PC-9 (cell line): ENCODE results near the gene GRID2. TPM values are rescaled to one million over a fixed set of nuclear protein-coding genes. Genes with fewer than 3 reads are reported as not detected.
"Not testable (repeated sequence)": the region's sequence is repeated elsewhere in the genome, so short reads cannot be mapped to it uniquely, and the experiment has no call there.

Source experiments
- BruUV-seq: library from RNA; stranded (reverse); fragments of 400-500 nt; replicated peaks from 2 replicates; lab custom pipeline; 2021; lab: Mats Ljungman, UMichigan
- CTCF ChIA-PET: fragments of 300-600 bp; sonication (Branson Sonifier 250); formaldehyde crosslinking; loops from one replicate; lab custom pipeline; 2022; ENCODE audit warnings: antibody characterized with exemption; lab: Charles Lee
- POLR2A ChIA-PET: fragments of 300-600 bp; sonication (Branson Sonifier 250); formaldehyde crosslinking; loops from one replicate; lab custom pipeline; 2022; ENCODE audit warnings: antibody characterized with exemption; ENCODE audit not compliant: unreplicated experiment; lab: Charles Lee
- DNase-seq, 2 experiments: peaks; one replicate each; pipeline versions ENCODE4 v3.0.0 to v3.0.0-alpha.2; 2015 to 2022; ENCODE audit warnings: mixed read lengths in 1 of 2
- H2AFZ ChIP-seq: fragments of 200-600 bp; sonication (generic); 2 replicates; pipeline ENCODE4 v1.8.1; 2017; ENCODE audit warnings: antibody characterized with exemption
- H3F3A ChIP-seq: fragments of 200-600 bp; sonication (generic); 2 replicates; pipeline ENCODE4 v1.8.1; 2017; ENCODE audit warnings: antibody characterized with exemption, mild to moderate bottlenecking, low read depth; ENCODE audit not compliant: insufficient read depth
- H3K27ac ChIP-seq: fragments of 200-600 bp; sonication (generic); 2 replicates; pipeline ENCODE4 v1.6.1; 2016; ENCODE audit warnings: mixed run types
- H3K27me3 ChIP-seq: fragments of 200-600 bp; sonication (generic); 2 replicates; pipeline ENCODE4 v1.6.1; 2016; ENCODE audit warnings: low read depth, mixed run types; ENCODE audit not compliant: insufficient read depth
- H3K36me3 ChIP-seq: fragments of 200-600 bp; sonication (generic); 2 replicates; pipeline ENCODE4 v1.6.1; 2016; ENCODE audit warnings: low read depth, mixed run types
- H3K4me1 ChIP-seq: fragments of 200-600 bp; sonication (generic); replicated peaks from 2 replicates; pipeline ENCODE4 v1.6.1; 2016; ENCODE audit warnings: mixed run types; ENCODE audit not compliant: insufficient read depth
- H3K4me2 ChIP-seq: fragments of 200-600 bp; sonication (generic); 2 replicates; pipeline ENCODE4 v1.6.1; 2017; ENCODE audit warnings: mixed run types
- H3K4me3 ChIP-seq: fragments of 200-600 bp; sonication (generic); 2 replicates; pipeline ENCODE4 v1.6.1; 2016; ENCODE audit warnings: mixed run types
- H3K79me2 ChIP-seq: fragments of 200-600 bp; sonication (generic); 2 replicates; pipeline ENCODE4 v1.6.1; 2017; ENCODE audit warnings: low read depth, mixed run types
- H3K9me2 ChIP-seq: fragments of 200-600 bp; sonication (generic); 2 replicates; pipeline ENCODE4 v1.8.1; 2017; ENCODE audit warnings: mild to moderate bottlenecking; ENCODE audit not compliant: insufficient read depth
- H3K9me3 ChIP-seq: fragments of 200-600 bp; sonication (generic); 2 replicates; pipeline ENCODE4 v1.8.1; 2016; ENCODE audit warnings: low read depth; ENCODE audit not compliant: insufficient read depth
- H4K20me1 ChIP-seq: fragments of 200-600 bp; sonication (generic); 2 replicates; pipeline ENCODE4 v1.8.1; 2017; ENCODE audit not compliant: insufficient read depth
- CTCF ChIP-seq: fragments of 200-600 bp; sonication (generic); conservative IDR thresholded peaks from 2 replicates; pipeline ENCODE4 v1.6.1; 2017; ENCODE audit warnings: mixed run types, antibody characterized with exemption, mild to moderate bottlenecking, moderate library complexity
- EZH2 ChIP-seq: fragments of 200-600 bp; sonication (generic); IDR thresholded peaks from 2 replicates; pipeline ENCODE4 v1.8.0; 2017; ENCODE audit warnings: antibody characterized with exemption, low read depth
- intact Hi-C: fragments of 100-400 bp; cut with micrococcal nuclease; formaldehyde crosslinking; loops from one replicate; pipeline ENCODE4 v1.10.0; 2022; ENCODE audit not compliant: unreplicated experiment
- total RNA-seq: library from RNA; stranded (reverse); gene quantifications from 2 replicates; pipeline ENCODE4 v1.2.3, GENCODE V29; 2021

The GRID2 gene
- total RNA-seq, 1 experiment from 2014 or later: not detected

GRCh38 chr4:93355411-93355810, 1051.6 kb downstream of the GRID2 start:
- no peak overlapping the region for H3K4me3 ChIP-seq
- no peak overlapping the region for H3K4me2 ChIP-seq
- ChIA-PET CTCF (no interaction called here), POLR2A (no interaction called here)
- no peak overlapping the region for H3K27ac ChIP-seq
- no TSS peak for BruUV-seq
- no peaks in the 10 kb centered on the region for H3K79me2 ChIP-seq
- intact Hi-C loops: no loop called here
- DNase-seq: no peak
- no peaks in the 10 kb centered on the region for H3K4me1 ChIP-seq
- no peaks in the 10 kb centered on the region for H3K27me3 ChIP-seq
- H3K36me3 ChIP-seq: no peaks in the 10 kb centered on the region
- no peaks in the 10 kb centered on the region for H4K20me1 ChIP-seq
- no peaks in the 10 kb centered on the region for H3K9me2 ChIP-seq
- H3K9me3 ChIP-seq: no peaks in the 10 kb centered on the region
- TF ChIP-seq EZH2: no peak
- H2AFZ ChIP-seq: no peak overlapping the region
- no peaks in the 10 kb centered on the region for H3F3A ChIP-seq

- H3K9me3 ChIP-seq: no peaks in the 10 kb centered on the region
- no peaks in the 10 kb centered on the region for H4K20me1 ChIP-seq
- no peaks in the 10 kb centered on the region for H3K79me2 ChIP-seq
- no peak overlapping the region for H3K27ac ChIP-seq
- TF ChIP-seq EZH2 (no peak), CTCF (no peak)
- ChIA-PET POLR2A (no interaction called here), CTCF (interaction anchor here (0.7 kb wide), 1 partner anchor 129 kb away, joined by 13 read pairs; no protein-coding TSS in a partner anchor)
- no peaks in the 10 kb centered on the region for H3K27me3 ChIP-seq
- no peak overlapping the region for H3K4me2 ChIP-seq
- H2AFZ ChIP-seq: no peak overlapping the region
- no peaks in the 10 kb centered on the region for H3K9me2 ChIP-seq
- no peaks in the 10 kb centered on the region for H3K4me1 ChIP-seq
- BruUV-seq: no TSS peak
- DNase-seq: no peak
- H3K36me3 ChIP-seq: no peaks in the 10 kb centered on the region
- intact Hi-C loops: no loop called here
- H3F3A ChIP-seq: no peaks in the 10 kb centered on the region
- H3K4me3 ChIP-seq: no peak overlapping the region
These were observed 1055.8 kb downstream of the GRID2 start for GRCh38 chr4:93359586-93359985.

- H3K4me3 ChIP-seq, DNase-seq, H3K36me3 ChIP-seq, BruUV-seq, intact Hi-C loops, H3K79me2 ChIP-seq, H3F3A ChIP-seq, H3K27ac ChIP-seq, H3K27me3 ChIP-seq, H3K9me3 ChIP-seq, H3K4me2 ChIP-seq, CTCF ChIA-PET, H3K4me1 ChIP-seq, POLR2A ChIA-PET, H4K20me1 ChIP-seq, H3K9me2 ChIP-seq, H2AFZ ChIP-seq: not testable (repeated sequence)
These were observed 1062.5 kb downstream of the GRID2 start for GRCh38 chr4:93366169-93366755.

- Histone ChIP-seq H3K9me3 (no peaks in the 10 kb centered on the region), H3K27me3 (no peaks in the 10 kb centered on the region), H3K4me1 (no peaks in the 10 kb centered on the region), H4K20me1 (no peaks in the 10 kb centered on the region), H3K27ac (no peak overlapping the region), H3K36me3 (no peaks in the 10 kb centered on the region), H3K4me2 (no peak overlapping the region), H3F3A (no peaks in the 10 kb centered on the region), H3K9me2 (no peaks in the 10 kb centered on the region), H3K4me3 (no peak overlapping the region), H2AFZ (no peak overlapping the region), H3K79me2 (no peaks in the 10 kb centered on the region)
- POLR2A ChIA-PET: no interaction called here
- intact Hi-C loops: no loop called here
- DNase-seq: no peak
- TF ChIP-seq EZH2 (no peak), CTCF (no peak)
- CTCF ChIA-PET: no interaction called here
- no TSS peak for BruUV-seq
These were observed 1065.2 kb downstream of the GRID2 start for GRCh38 chr4:93368968-93369367.
